ENCODE results near the gene CCR8.

The CCR8 gene

GRCh38 chr3:39329493-39329892, at the start of gene CCR8:
TSS of gene CCR8 (plus strand) at chr3:39329709. CDS start at chr3:39332332, 2,623 bp downstream.
- no peaks in the 10 kb centered on the region for H3K9me3 ChIP-seq
- no peaks in the 10 kb centered on the region for H3K36me3 ChIP-seq
- TF ChIP-seq CTCF (IDR thresholded peaks at IDR 0.05), result no peak
- H3K27me3 ChIP-seq, result no peaks in the 10 kb centered on the region
- intact Hi-C loops (cut with DNase I; ENCODE audit: low total_unique reads), result no loop called here
- H3K4me1 ChIP-seq, result no peaks in the 10 kb centered on the region
- H3K27ac ChIP-seq, result no peak within 1 kb of the TSS
- no peak within 1 kb of the TSS for H3K4me3 ChIP-seq
- DNase-seq, result no peak

GRCh38 chr3:39279745-39280517, 49.6 kb upstream of the CCR8 start, which contains the start of gene CX3CR1:
TSS of gene CX3CR1 (minus strand) at chr3:39280036. CDS start at chr3:39266509, 13,527 bp downstream.
- Histone ChIP-seq H3K36me3 (no peaks in the 10 kb centered on the region), H3K4me3 (no peak within 1 kb of the TSS), H3K27me3 (no peaks in the 10 kb centered on the region), H3K27ac (no peak within 1 kb of the TSS), H3K4me1 (peaks cover 0 to 4% (median 0%) of the 10 kb centered on the region in 4 donors), H3K9me3 (no peaks in the 10 kb centered on the region)
- intact Hi-C loops (cut with DNase I; ENCODE audit: low total_unique reads), result no loop called here
- TF ChIP-seq CTCF (IDR thresholded peaks at IDR 0.05), result no peak
- no peak for DNase-seq

- intact Hi-C loops (cut with DNase I; ENCODE audit: low total_unique reads), result no loop called here
- Histone ChIP-seq H3K4me3 (no peak overlapping the region), H3K9me3 (no peaks in the 10 kb centered on the region), H3K27ac (no peak overlapping the region), H3K4me1 (peaks cover 0 to 4% (median 0%) of the 10 kb centered on the region in 4 donors), H3K27me3 (no peaks in the 10 kb centered on the region), H3K36me3 (no peaks in the 10 kb centered on the region)
- TF ChIP-seq CTCF (IDR thresholded peaks at IDR 0.05), result no peak
- DNase-seq, result no peak
Observed at GRCh38 chr3:39280571-39280970, 48.9 kb upstream of the CCR8 start.

GRCh38 chr3:39281533-39281932, 48.0 kb upstream of the CCR8 start:
- H3K4me3 ChIP-seq, result no peak overlapping the region
- H3K27ac ChIP-seq, result no peak overlapping the region
- intact Hi-C loops (cut with DNase I; ENCODE audit: low total_unique reads), result no loop called here
- no peak for DNase-seq
- peaks cover 0 to 4% (median 0%) of the 10 kb centered on the region in 4 donors for H3K4me1 ChIP-seq
- H3K27me3 ChIP-seq, result no peaks in the 10 kb centered on the region
- H3K9me3 ChIP-seq, result no peaks in the 10 kb centered on the region
- H3K36me3 ChIP-seq, result no peaks in the 10 kb centered on the region
- TF ChIP-seq CTCF (IDR thresholded peaks at IDR 0.05), result no peak

GRCh38 chr3:39282057-39282456, 47.5 kb upstream of the CCR8 start:
- TF ChIP-seq CTCF (IDR thresholded peaks at IDR 0.05), result no peak
- no peak overlapping the region for H3K27ac ChIP-seq
- no peaks in the 10 kb centered on the region for H3K9me3 ChIP-seq
- no peak overlapping the region for H3K4me3 ChIP-seq
- H3K4me1 ChIP-seq, result peaks cover 0 to 4% (median 0%) of the 10 kb centered on the region in 4 donors
- DNase-seq, result no peak
- no peaks in the 10 kb centered on the region for H3K27me3 ChIP-seq
- no peaks in the 10 kb centered on the region for H3K36me3 ChIP-seq
- intact Hi-C loops (cut with DNase I; ENCODE audit: low total_unique reads), result no loop called here
